ENCODE measurements around the gene C11orf97.

DNA sequence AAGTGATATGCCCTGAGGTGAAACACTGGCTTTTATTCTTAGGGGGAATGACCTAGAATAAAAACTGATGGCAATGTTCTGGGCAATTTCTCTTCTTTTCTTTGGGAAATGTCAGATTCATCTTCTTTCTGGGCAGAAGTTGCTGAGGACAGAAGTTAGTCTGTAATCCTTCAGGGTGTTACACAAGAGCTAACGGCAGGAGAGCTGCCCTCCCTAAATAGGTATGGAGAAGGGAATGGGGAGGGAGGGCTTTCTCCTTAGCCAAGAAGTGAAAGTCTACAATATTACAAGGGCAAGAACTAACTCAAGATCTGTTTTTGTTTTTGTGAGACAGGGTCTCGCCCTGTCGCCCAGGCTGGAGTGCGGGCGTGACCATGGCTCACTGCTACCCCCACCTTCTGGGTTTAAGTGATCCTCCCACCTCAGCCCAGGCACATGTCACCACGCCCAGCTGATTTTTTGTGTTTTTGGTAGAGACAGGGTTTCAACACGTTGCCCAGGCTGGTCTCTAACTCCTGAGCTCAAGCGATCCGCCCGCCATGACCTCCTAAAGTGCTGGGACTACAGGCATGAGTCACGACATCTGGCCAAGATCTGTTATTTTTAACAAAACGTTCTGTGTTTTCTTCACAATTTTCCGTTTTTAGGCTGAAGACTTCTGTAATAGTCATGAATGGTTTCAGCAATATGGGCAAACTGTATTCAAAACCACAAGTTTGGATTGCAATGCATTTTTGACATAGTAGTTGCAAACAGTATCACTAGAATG is 62.1 kb downstream of the C11orf97 start:
- TF ChIP-seq POLR2A (IDR thresholded peaks at IDR 0.05), result no peak
- TF ChIP-seq POLR2AphosphoS5 (IDR thresholded peaks at IDR 0.05), result no peak
- TF ChIP-seq CTCF (IDR thresholded peaks at IDR 0.05 in 8 of 11, conservative IDR thresholded peaks at IDR 0.05 in 3 of 11), result no peak

All from spleen (tissue), 7 donors.